ENCODE measurements around the gene ABCC11.

DNA sequence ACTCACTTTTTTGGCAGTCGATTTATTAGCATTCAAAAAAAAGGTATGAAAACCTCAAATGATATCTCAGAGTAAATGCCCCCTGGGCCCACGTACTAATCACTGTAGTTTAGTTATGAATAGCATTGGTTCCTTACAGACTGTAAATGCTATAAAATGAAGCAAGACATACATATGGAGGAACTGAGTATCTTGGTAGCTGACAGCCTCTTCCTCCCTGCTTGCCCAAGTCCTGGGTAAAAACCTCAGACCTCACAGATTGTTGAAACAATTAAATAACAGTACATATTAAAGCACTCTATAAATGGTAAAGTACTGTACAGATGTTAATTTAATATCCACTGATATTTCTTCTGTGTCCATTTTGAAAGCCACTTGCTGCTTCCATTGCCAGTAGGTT is 33.2 kb upstream of the ABCC11 start:
- no peak for TF ChIP-seq POLR2A (IDR thresholded peaks at IDR 0.05)
- TF ChIP-seq, protein P1, sequence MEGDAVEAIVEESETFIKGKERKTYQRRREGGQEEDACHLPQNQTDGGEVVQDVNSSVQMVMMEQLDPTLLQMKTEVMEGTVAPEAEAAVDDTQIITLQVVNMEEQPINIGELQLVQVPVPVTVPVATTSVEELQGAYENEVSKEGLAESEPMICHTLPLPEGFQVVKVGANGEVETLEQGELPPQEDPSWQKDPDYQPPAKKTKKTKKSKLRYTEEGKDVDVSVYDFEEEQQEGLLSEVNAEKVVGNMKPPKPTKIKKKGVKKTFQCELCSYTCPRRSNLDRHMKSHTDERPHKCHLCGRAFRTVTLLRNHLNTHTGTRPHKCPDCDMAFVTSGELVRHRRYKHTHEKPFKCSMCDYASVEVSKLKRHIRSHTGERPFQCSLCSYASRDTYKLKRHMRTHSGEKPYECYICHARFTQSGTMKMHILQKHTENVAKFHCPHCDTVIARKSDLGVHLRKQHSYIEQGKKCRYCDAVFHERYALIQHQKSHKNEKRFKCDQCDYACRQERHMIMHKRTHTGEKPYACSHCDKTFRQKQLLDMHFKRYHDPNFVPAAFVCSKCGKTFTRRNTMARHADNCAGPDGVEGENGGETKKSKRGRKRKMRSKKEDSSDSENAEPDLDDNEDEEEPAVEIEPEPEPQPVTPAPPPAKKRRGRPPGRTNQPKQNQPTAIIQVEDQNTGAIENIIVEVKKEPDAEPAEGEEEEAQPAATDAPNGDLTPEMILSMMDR (IDR thresholded peaks at IDR 0.05): no peak
